ENCODE measurements around the gene SORCS2. TPM values are rescaled to one million over a fixed set of nuclear protein-coding genes. Genes with fewer than 3 reads are reported as not detected.

SORCS2 gene
- total RNA-seq, 1 donor from 2014 or later: 13.8 TPM

DNA sequence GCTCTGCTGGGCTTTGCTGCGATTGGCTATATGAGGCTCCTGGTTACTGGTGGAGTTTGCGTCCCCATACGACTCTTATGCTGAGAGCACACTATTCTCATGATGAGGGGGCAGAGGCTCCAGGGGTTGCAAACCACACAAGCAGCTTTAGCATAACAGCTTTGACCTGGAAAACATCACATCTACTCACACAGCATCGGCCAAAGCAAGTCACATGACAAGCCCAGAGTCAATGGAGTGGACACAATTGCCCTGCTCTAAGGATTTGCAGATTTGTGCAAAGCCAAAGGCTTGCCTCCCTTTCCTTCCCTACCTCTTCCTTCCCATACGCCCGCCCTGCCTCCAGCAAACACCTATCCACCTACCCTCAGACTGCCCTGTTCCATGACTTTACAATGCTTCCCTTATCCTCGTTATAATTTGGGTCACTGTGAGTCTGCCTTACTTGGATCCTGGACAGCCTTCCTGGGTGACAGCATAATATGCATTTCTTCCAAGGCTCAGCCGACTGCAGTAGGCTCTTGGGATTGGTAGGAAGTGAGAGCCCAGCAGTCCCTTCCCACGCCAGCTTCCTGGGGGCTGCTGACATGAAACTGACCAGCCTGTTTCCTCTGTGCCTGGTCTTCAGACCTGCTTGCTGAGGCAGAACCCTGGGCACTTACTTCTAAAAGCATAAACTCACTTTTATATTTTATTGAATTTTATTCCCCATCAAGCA lies 450.6 kb downstream of the SORCS2 start:
- FAIRE-seq: no peak

DNA sequence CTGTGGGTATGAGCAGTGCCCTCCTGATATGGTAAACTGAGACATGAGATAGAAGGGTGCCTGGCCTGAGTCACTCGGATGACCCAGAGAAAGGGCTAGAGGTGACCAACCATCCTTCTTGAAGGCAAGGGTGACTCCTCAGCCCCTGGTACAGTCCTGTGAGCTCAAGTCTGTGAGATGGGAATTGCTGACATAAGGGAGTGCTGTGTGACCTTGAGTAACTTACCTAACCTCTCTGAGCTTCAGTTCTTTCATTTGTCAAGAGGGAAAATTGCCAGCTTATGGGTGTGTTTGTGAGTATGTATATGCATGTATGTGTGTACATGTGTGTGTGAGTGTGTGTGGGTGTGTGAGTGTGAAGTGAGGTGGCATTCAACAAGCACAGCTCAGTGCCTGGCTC lies 452.8 kb downstream of the SORCS2 start:
- no peak overlapping the region for H3K27ac ChIP-seq (ENCODE audit: low read depth, low read length)
- no peak overlapping the region for H3K27ac Mint-ChIP-seq (ENCODE audit: unreplicated experiment)
- DNase-seq (ENCODE audit: low read depth) (no peak), FAIRE-seq (no peak)
- peaks cover 22% of the 10 kb centered on the region for H3K36me3 Mint-ChIP-seq (ENCODE audit: low read depth, unreplicated experiment)
- H3K27me3 ChIP-seq (ENCODE audit: insufficient read depth, low read length): no peaks in the 10 kb centered on the region
- H2AFZ ChIP-seq (ENCODE audit: low read depth, low read length): no peak overlapping the region
- H3K36me3 ChIP-seq (ENCODE audit: insufficient read depth, low read length): no peaks in the 10 kb centered on the region
- H3K4me3 ChIP-seq (ENCODE audit: insufficient read depth, low read depth, low read length): no peak overlapping the region
- H3K79me2 ChIP-seq (ENCODE audit: insufficient read depth, low read length): no peaks in the 10 kb centered on the region
- peaks cover 10% of the 10 kb centered on the region for H3K9me3 ChIP-seq (ENCODE audit: insufficient read depth, low read depth, low read length)
- H3K9ac ChIP-seq (ENCODE audit: low read length): no peak overlapping the region
- TF ChIP-seq, protein P1, sequence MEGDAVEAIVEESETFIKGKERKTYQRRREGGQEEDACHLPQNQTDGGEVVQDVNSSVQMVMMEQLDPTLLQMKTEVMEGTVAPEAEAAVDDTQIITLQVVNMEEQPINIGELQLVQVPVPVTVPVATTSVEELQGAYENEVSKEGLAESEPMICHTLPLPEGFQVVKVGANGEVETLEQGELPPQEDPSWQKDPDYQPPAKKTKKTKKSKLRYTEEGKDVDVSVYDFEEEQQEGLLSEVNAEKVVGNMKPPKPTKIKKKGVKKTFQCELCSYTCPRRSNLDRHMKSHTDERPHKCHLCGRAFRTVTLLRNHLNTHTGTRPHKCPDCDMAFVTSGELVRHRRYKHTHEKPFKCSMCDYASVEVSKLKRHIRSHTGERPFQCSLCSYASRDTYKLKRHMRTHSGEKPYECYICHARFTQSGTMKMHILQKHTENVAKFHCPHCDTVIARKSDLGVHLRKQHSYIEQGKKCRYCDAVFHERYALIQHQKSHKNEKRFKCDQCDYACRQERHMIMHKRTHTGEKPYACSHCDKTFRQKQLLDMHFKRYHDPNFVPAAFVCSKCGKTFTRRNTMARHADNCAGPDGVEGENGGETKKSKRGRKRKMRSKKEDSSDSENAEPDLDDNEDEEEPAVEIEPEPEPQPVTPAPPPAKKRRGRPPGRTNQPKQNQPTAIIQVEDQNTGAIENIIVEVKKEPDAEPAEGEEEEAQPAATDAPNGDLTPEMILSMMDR (IDR thresholded peaks at IDR 0.05; ENCODE audit: insufficient read depth, low read depth, low read length): no peak
- peaks cover 47% of the 10 kb centered on the region for H3K27me3 Mint-ChIP-seq (ENCODE audit: low read depth, unreplicated experiment)
- peaks cover 20% of the 10 kb centered on the region for H3K4me1 Mint-ChIP-seq (ENCODE audit: low read depth, unreplicated experiment)
- H3K4me3 Mint-ChIP-seq (ENCODE audit: unreplicated experiment): no peak overlapping the region
- no peaks in the 10 kb centered on the region for H4K20me1 ChIP-seq (ENCODE audit: insufficient read depth, low read length)
- peaks cover 40% of the 10 kb centered on the region for H3K9me3 Mint-ChIP-seq (ENCODE audit: unreplicated experiment)
- no peak overlapping the region for H3K4me2 ChIP-seq (ENCODE audit: low read length)
- H3K4me1 ChIP-seq (ENCODE audit: insufficient read depth, low read length): peaks cover 33% of the 10 kb centered on the region

More for the DNA sequence above, 450.6 kb downstream of the SORCS2 start:
- H3K4me2 ChIP-seq (ENCODE audit: low read length): no peak overlapping the region
- H3K27me3 Mint-ChIP-seq (ENCODE audit: low read depth, unreplicated experiment): peaks cover 49% of the 10 kb centered on the region
- peaks cover 3% of the 10 kb centered on the region for H4K20me1 ChIP-seq (ENCODE audit: insufficient read depth, low read length)
- no peak overlapping the region for H2AFZ ChIP-seq (ENCODE audit: low read depth, low read length)
- H3K9me3 ChIP-seq (ENCODE audit: insufficient read depth, low read depth, low read length): peaks cover 15% of the 10 kb centered on the region
- no peak overlapping the region for H3K4me3 ChIP-seq (ENCODE audit: insufficient read depth, low read depth, low read length)
- DNase-seq (ENCODE audit: low read depth): no peak
- no peak overlapping the region for H3K4me3 Mint-ChIP-seq (ENCODE audit: unreplicated experiment)
- no peak overlapping the region for H3K27ac ChIP-seq (ENCODE audit: low read depth, low read length)
- peaks cover 6% of the 10 kb centered on the region for H3K4me1 Mint-ChIP-seq (ENCODE audit: low read depth, unreplicated experiment)
- H3K27me3 ChIP-seq (ENCODE audit: insufficient read depth, low read length): no peaks in the 10 kb centered on the region
- peaks cover 22% of the 10 kb centered on the region for H3K36me3 Mint-ChIP-seq (ENCODE audit: low read depth, unreplicated experiment)
- peaks cover 40% of the 10 kb centered on the region for H3K9me3 Mint-ChIP-seq (ENCODE audit: unreplicated experiment)
- no peak for TF ChIP-seq EZH2 (IDR thresholded peaks at IDR 0.05; ENCODE audit: insufficient read depth, low read length)
- TF ChIP-seq, protein P1 (IDR thresholded peaks at IDR 0.05; ENCODE audit: insufficient read depth, low read depth, low read length): no peak
- H3K36me3 ChIP-seq (ENCODE audit: insufficient read depth, low read length): no peaks in the 10 kb centered on the region
- H3K79me2 ChIP-seq (ENCODE audit: insufficient read depth, low read length): no peaks in the 10 kb centered on the region
- no peak overlapping the region for H3K27ac Mint-ChIP-seq (ENCODE audit: unreplicated experiment)
- peaks cover 13% of the 10 kb centered on the region for H3K4me1 ChIP-seq (ENCODE audit: insufficient read depth, low read length)
- H3K9ac ChIP-seq (ENCODE audit: low read length): no peak overlapping the region

DNA sequence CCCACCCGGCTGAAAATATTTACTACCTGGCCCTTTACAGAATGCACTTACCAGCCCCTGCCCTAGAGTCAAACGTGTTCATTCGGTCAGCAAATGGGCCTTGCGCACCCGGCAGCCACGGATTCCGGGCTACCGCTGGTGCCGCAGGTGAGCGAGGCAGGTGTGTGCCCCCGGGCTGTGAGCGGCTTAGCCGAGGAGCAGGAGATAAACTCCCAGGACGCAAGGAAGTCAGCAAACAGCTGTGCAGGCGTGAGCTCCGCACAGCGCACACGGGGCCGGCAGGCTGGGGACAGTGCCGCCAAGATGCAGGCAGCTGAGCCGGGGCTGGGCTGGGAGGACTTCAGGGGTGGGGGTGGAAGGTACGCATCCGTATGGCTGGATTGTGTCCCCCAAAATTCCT lies 453.6 kb downstream of the SORCS2 start:
- Mint-ChIP-seq H3K27ac (ENCODE audit: unreplicated experiment) (no peak overlapping the region), H3K27me3 (ENCODE audit: low read depth, unreplicated experiment) (peaks cover 45% of the 10 kb centered on the region), H3K36me3 (ENCODE audit: low read depth, unreplicated experiment) (peaks cover 19% of the 10 kb centered on the region), H3K4me3 (ENCODE audit: unreplicated experiment) (no peak overlapping the region), H3K9me3 (ENCODE audit: unreplicated experiment) (peaks cover 37% of the 10 kb centered on the region), H3K4me1 (ENCODE audit: low read depth, unreplicated experiment) (peaks cover 24% of the 10 kb centered on the region)
- no peak overlapping the region for H2AFZ ChIP-seq (ENCODE audit: low read depth, low read length)
- no peak for TF ChIP-seq EZH2 (IDR thresholded peaks at IDR 0.05; ENCODE audit: insufficient read depth, low read length)
- TF ChIP-seq, protein P1 (IDR thresholded peaks at IDR 0.05; ENCODE audit: insufficient read depth, low read depth, low read length): no peak
- H3K27ac ChIP-seq (ENCODE audit: low read depth, low read length): no peak overlapping the region
- no peaks in the 10 kb centered on the region for H3K79me2 ChIP-seq (ENCODE audit: insufficient read depth, low read length)
- H3K9me3 ChIP-seq (ENCODE audit: insufficient read depth, low read depth, low read length): peaks cover 10% of the 10 kb centered on the region
- peaks cover 40% of the 10 kb centered on the region for H3K4me1 ChIP-seq (ENCODE audit: insufficient read depth, low read length)
- DNase-seq (ENCODE audit: low read depth): no peak
- no peaks in the 10 kb centered on the region for H3K36me3 ChIP-seq (ENCODE audit: insufficient read depth, low read length)
- H4K20me1 ChIP-seq (ENCODE audit: insufficient read depth, low read length): no peaks in the 10 kb centered on the region
- H3K4me3 ChIP-seq (ENCODE audit: insufficient read depth, low read depth, low read length): no peak overlapping the region
- no peak overlapping the region for H3K4me2 ChIP-seq (ENCODE audit: low read length)
- H3K27me3 ChIP-seq (ENCODE audit: insufficient read depth, low read length): no peaks in the 10 kb centered on the region
- no peak for FAIRE-seq
- H3K9ac ChIP-seq (ENCODE audit: low read length): no peak overlapping the region

Data from astrocyte (in vitro differentiated cells and primary cell).